GM12878 (cell line): ENCODE results near the gene KIF26A. TPM values are rescaled to one million over a fixed set of nuclear protein-coding genes. Genes with fewer than 3 reads are reported as not detected.

Experiments used
- ATAC-seq: fragments of 200-7000 bp; cut with Tn5 transposase; 3 replicates; pipeline ENCODE4 v1.9.1; 2020; ENCODE audit warnings: mild to moderate bottlenecking, moderate library complexity
- BruUV-seq: library from RNA; stranded (reverse); fragments of 400-500 nt; replicated peaks from 2 replicates; lab custom pipeline; 2021; lab: Mats Ljungman, UMichigan
- CTCF ChIA-PET: fragments of 300-600 bp; sonication (Branson Sonifier 250); formaldehyde crosslinking; extraction: SDS; loops from one replicate; lab custom pipeline; 2021; ENCODE audit warnings: inconsistent platforms; lab: Yijun Ruan, JAX
- POLR2A ChIA-PET: fragments of 350-600 bp; formaldehyde crosslinking; extraction: SDS; loops from one replicate; lab custom pipeline; 2021; ENCODE audit warnings: inconsistent platforms; lab: Charles Lee
- RAD21 ChIA-PET: fragments of 300-600 bp; sonication (Branson Sonifier 250); formaldehyde crosslinking; loops from one replicate; lab custom pipeline; 2023; ENCODE audit warnings: antibody characterized with exemption; ENCODE audit not compliant: unreplicated experiment; lab: Charles Lee
- SMC1A ChIA-PET: fragments of 300-600 bp; sonication (Branson Sonifier 250); formaldehyde crosslinking; loops from one replicate; lab custom pipeline; 2023; ENCODE audit not compliant: unreplicated experiment, uncharacterized antibody; lab: Charles Lee
- DNase-seq: peaks from one replicate; pipeline ENCODE4 v3.0.0-alpha.2; 2011; ENCODE audit warnings: low read depth, low spot score
- FAIRE-seq: peaks from 3 replicates; lab custom pipeline; 2011; peaks lifted over from hg19 to GRCh38; lab: Jason Lieb, UNC
- H2AFZ ChIP-seq: 2 replicates; pipeline ENCODE4 v1.6.0; 2011; ENCODE audit warnings: low read depth, low read length, control low read depth; ENCODE audit not compliant: control insufficient read depth
- H3K27ac ChIP-seq: 2 replicates; pipeline ENCODE4 v1.5.1; 2011; ENCODE audit warnings: control low read depth; ENCODE audit not compliant: control insufficient read depth, insufficient read depth
- H3K27me3 ChIP-seq, 2 experiments: replicated peaks in 1 of 2; 2 replicates each; pipeline versions ENCODE4 v1.6.0 to v1.6.1; 2011; ENCODE audit warnings: low read length in 1 of 2; ENCODE audit not compliant: control insufficient read depth in 2 of 2, insufficient read depth in 2 of 2
- H3K36me3 ChIP-seq, 2 experiments: 2 replicates each; pipeline ENCODE4 v1.5.1; 2011; ENCODE audit warnings: low read length in 1 of 2; ENCODE audit not compliant: control insufficient read depth in 2 of 2, insufficient read depth in 2 of 2
- H3K4me1 ChIP-seq: 2 replicates; pipeline ENCODE4 v1.6.1; 2011; ENCODE audit warnings: mild to moderate bottlenecking, low read length, moderate library complexity, mixed read lengths; ENCODE audit not compliant: control insufficient read depth, insufficient read depth
- H3K4me2 ChIP-seq: 2 replicates; pipeline ENCODE4 v1.6.0; 2011; ENCODE audit warnings: control low read depth; ENCODE audit not compliant: control insufficient read depth, insufficient read depth
- H3K4me3 ChIP-seq: fragments of 200-600 bp; sonication (generic); 2 replicates; pipeline ENCODE4 v1.5.1; 2016
- H3K79me2 ChIP-seq: 2 replicates; pipeline ENCODE4 v1.6.0; 2011; ENCODE audit warnings: low read length; ENCODE audit not compliant: control insufficient read depth, insufficient read depth
- H3K9ac ChIP-seq: 2 replicates; pipeline ENCODE4 v1.8.0; 2011; ENCODE audit warnings: low read length, control low read depth, mixed read lengths; ENCODE audit not compliant: control insufficient read depth, insufficient read depth
- H3K9me3 ChIP-seq: replicated peaks from 3 replicates; pipeline ENCODE4 v1.5.1; 2011; ENCODE audit warnings: mild to moderate bottlenecking, low read length; ENCODE audit not compliant: control insufficient read depth, insufficient read depth
- H4K20me1 ChIP-seq: 2 replicates; pipeline ENCODE4 v1.6.0; 2011; ENCODE audit not compliant: control insufficient read depth, insufficient read depth
- ESRRA ChIP-seq: IDR thresholded peaks from 2 replicates; pipeline ENCODE4 v1.6.1; 2012; ENCODE audit warnings: mild to moderate bottlenecking, low read length, improper control_type of control experiment
- HDGF ChIP-seq: fragments of 450-650 bp; IDR thresholded peaks from 2 replicates; pipeline ENCODE4 v1.6.1; 2016; ENCODE audit warnings: antibody characterized with exemption
- SMAD5 ChIP-seq: IDR thresholded peaks from 2 replicates; pipeline ENCODE4 v1.6.1; 2016; ENCODE audit warnings: antibody characterized with exemption, low read depth
- ZNF274 ChIP-seq: IDR thresholded peaks from one replicate; pipeline ENCODE4 v1.8.0; 2011; ENCODE audit not compliant: insufficient read length, insufficient read depth
- WGBS: methylation state at CpG from one replicate; pipeline ENCODE4 v1.1.6; 2016; ENCODE audit warnings: low lambda C conversion rate; ENCODE audit not compliant: insufficient replicate concordance, insufficient coverage; ENCODE audit errors: missing lambda C conversion rate; 5-methylcytosine and 5-hydroxymethylcytosine counted together
- in situ Hi-C: fragments of 300-500 bp; cut with MboI; formaldehyde crosslinking; loops from 9 replicates; pipeline ENCODE4 v1.14.3; 2018; ENCODE audit warnings: mixed read lengths
- intact Hi-C: fragments of 100-400 bp; cut with micrococcal nuclease; formaldehyde crosslinking; loops from one replicate; pipeline ENCODE4 v1.14.2; 2022; ENCODE audit not compliant: unreplicated experiment
- polyA plus RNA-seq, 11 experiments: library from polyadenylated mRNA; depleted of rRNA in 4 of 11; unstranded in 6 of 11; stranded (reverse) in 5 of 11; fragments of >200 nt; fragmentation: Nextera tagmentation in 4 of 11; fragmentation: Illumina TruSeq in 1 of 11; extraction: Ambion mirVana in 4 of 11; extraction: Trizol in 1 of 11; gene quantifications; 1 replicate in 1 of 11; 2 replicates in 10 of 11; pipeline versions ENCODE4 v1.2.1 to v1.2.3, GENCODE V29; 2011 to 2016; ENCODE audit warnings: inconsistent platforms in 2 of 11, missing spikeins in 2 of 11, low read depth in 1 of 11
- total RNA-seq, 4 experiments: library from RNA; depleted of rRNA in 3 of 4; stranded (reverse); fragments of >200 nt in 3 of 4; fragmentation: Illumina TruSeq in 1 of 4; extraction: Trizol in 1 of 4; gene quantifications; 2 replicates each; pipeline versions ENCODE4 v1.2.1 to v1.2.3, GENCODE V29; 2013 to 2021
- TF ChIP-seq, protein P1 (sequence below): fragments of 450-650 bp; formaldehyde crosslinking; IDR thresholded peaks from 2 replicates; pipeline ENCODE4 v1.4.0; 2022; ENCODE audit warnings: mild to moderate bottlenecking, moderate library complexity

The KIF26A gene
- total and polyA plus RNA-seq, 10 of the 15 experiments (the other 5 are each of a cell fraction or from before 2014, with no cell fraction given): 0.05 TPM; not detected in 9

DNA sequence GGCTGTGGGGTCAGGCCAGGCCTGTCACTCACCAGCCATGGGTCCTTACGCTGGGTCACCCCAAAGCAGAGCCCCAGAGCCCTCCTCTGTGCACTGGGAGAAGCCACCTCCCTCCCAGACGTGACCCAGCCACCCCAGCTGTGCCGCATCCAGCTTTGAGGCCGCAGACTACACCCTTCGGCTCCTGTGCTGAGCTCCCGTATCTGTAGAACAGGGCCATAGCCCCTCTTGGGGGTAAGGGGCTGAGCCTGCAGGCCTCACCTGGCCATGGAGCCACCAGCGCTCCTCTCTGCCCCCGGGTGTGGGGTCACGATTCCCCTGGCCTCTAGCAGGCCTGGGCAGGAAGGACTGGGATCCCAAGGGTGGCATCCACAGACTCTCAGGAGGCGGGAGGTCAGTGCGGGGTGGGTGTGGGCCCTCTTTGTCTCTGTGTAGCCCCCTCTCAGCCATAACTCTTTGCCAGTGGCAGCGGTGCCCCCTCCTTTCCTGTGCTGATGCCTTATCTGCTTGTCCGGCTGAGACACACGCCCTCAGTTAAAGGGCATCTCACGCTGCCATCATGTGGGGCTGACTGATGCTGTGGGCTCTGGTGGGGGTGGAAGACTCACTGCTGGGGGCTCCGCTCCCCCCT, 36.6 kb upstream of the KIF26A start:
- FAIRE-seq: no peak
- Histone ChIP-seq H3K36me3 (no peaks in the 10 kb centered on the region), H3K9me3 (no peaks in the 10 kb centered on the region), H3K4me2 (no peak overlapping the region), H4K20me1 (no peaks in the 10 kb centered on the region), H3K4me1 (no peaks in the 10 kb centered on the region), H3K79me2 (no peaks in the 10 kb centered on the region), H3K27ac (no peak overlapping the region), H3K9ac (no peak overlapping the region), H2AFZ (no peak overlapping the region), H3K4me3 (no peak overlapping the region), H3K27me3 (0 out of 4 replicates have a peak, but pooled peaks cover 0 to 1% of the 10 kb centered on the region in 2 experiments)
- no peak for DNase-seq
- 34% methylated on average over 16 of the region's 16 CpGs for WGBS
- no peak for ATAC-seq
- BruUV-seq: no TSS peak
- SMC1A ChIA-PET: no interaction called here
- CTCF ChIA-PET: no interaction called here
- POLR2A ChIA-PET: no interaction called here
- intact Hi-C loops: no loop called here
- TF ChIP-seq ZNF274: no peak
- no peak for TF ChIP-seq SMAD5
- TF ChIP-seq HDGF: no peak
- TF ChIP-seq, protein P1, sequence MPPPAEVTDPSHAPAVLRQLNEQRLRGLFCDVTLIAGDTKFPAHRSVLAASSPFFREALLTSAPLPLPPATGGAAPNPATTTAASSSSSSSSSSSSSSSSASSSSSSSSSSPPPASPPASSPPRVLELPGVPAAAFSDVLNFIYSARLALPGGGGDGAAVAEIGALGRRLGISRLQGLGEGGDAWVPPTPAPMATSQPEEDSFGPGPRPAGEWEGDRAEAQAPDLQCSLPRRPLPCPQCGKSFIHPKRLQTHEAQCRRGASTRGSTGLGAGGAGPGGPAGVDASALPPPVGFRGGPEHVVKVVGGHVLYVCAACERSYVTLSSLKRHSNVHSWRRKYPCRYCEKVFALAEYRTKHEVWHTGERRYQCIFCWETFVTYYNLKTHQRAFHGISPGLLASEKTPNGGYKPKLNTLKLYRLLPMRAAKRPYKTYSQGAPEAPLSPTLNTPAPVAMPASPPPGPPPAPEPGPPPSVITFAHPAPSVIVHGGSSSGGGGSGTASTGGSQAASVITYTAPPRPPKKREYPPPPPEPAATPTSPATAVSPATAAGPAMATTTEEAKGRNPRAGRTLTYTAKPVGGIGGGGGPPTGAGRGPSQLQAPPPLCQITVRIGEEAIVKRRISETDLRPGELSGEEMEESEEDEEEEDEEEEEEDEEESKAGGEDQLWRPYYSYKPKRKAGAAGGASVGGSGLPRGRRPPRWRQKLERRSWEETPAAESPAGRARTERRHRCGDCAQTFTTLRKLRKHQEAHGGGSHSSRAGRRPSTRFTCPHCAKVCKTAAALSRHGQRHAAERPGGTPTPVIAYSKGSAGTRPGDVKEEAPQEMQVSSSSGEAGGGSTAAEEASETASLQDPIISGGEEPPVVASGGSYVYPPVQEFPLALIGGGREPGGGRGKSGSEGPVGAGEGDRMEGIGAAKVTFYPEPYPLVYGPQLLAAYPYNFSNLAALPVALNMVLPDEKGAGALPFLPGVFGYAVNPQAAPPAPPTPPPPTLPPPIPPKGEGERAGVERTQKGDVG (CRISPR knock-in tag): no peak
- no peak for TF ChIP-seq ESRRA
- in situ Hi-C loops: no loop called here
- RAD21 ChIA-PET: no interaction called here
